GM19372 (cell line): ENCODE data around the gene NOP53.
"Not testable (repeated sequence)": the region's sequence is repeated elsewhere in the genome, so short reads cannot be mapped to it uniquely, and the experiment has no call there.

Experiments
- ATAC-seq: cut with Tn5 transposase; IDR thresholded peaks from one replicate; pipeline ENCODE4 v1.9.1; 2021; ENCODE audit warnings: mild to moderate bottlenecking, low read depth, moderate library complexity; ENCODE audit not compliant: unreplicated experiment

Gene NOP53

GRCh38 chr19:47752440-47753211 is 7.3 kb downstream of the NOP53 start:
- ATAC-seq, result no peak

GRCh38 chr19:47754206-47755064 is 9.1 kb downstream of the NOP53 start:
- no peak for ATAC-seq

GRCh38 chr19:47755065-47755761 is 9.9 kb downstream of the NOP53 start:
- ATAC-seq, result no peak

- ATAC-seq, result no peak
Measured at GRCh38 chr19:47755762-47756626, 10.6 kb downstream of the NOP53 start.

GRCh38 chr19:47756627-47756929 is 11.2 kb downstream of the NOP53 start:
- no peak for ATAC-seq

- ATAC-seq, result no peak
Measured at GRCh38 chr19:47756953-47757608, 11.7 kb downstream of the NOP53 start.

- ATAC-seq, result no peak
Measured at GRCh38 chr19:47757617-47758442, 12.5 kb downstream of the NOP53 start.

- ATAC-seq, result no peak
Measured at GRCh38 chr19:47758443-47758804, 13.1 kb downstream of the NOP53 start.

GRCh38 chr19:47760632-47760999 is 15.3 kb downstream of the NOP53 start:
- ATAC-seq, result no peak

- ATAC-seq, result no peak
Measured at GRCh38 chr19:47761566-47761965, 16.2 kb downstream of the NOP53 start.

- no peak for ATAC-seq
Measured at GRCh38 chr19:47762151-47762550, 16.8 kb downstream of the NOP53 start.

- no peak for ATAC-seq
Measured at GRCh38 chr19:47762615-47763308, 17.4 kb downstream of the NOP53 start.

- ATAC-seq, result not testable (repeated sequence)
Measured at GRCh38 chr19:47764705-47765104, 19.4 kb downstream of the NOP53 start.

GRCh38 chr19:47765523-47766358 is 20.4 kb downstream of the NOP53 start:
- ATAC-seq, result no peak

- no peak for ATAC-seq
Measured at GRCh38 chr19:47766359-47766620, 20.9 kb downstream of the NOP53 start.

GRCh38 chr19:47766670-47767069 is 21.3 kb downstream of the NOP53 start:
- no peak for ATAC-seq

GRCh38 chr19:47767349-47767748 is 22.0 kb downstream of the NOP53 start:
- ATAC-seq, result no peak

GRCh38 chr19:47768604-47769003 is 23.3 kb downstream of the NOP53 start:
- no peak for ATAC-seq
